Stimulated activated CD8-positive, alpha-beta memory T cell treated with anti-CD3 and anti-CD28 coated beads, Interleukin-7, amount 100 ng/mL, for 1 hour (primary cell): ENCODE data around the gene DTNBP1.

ENCODE experiments used
- DNase-seq, 2 donors: peaks; one replicate each; pipeline ENCODE4 v3.0.0-alpha.2; 2020; ENCODE audit warnings: low read depth in 2 of 2

DTNBP1 gene

GRCh38 chr6:15481390-15482291 lies 181.2 kb downstream of the DTNBP1 start:
- no peak for DNase-seq

GRCh38 chr6:15480525-15480924 lies 182.3 kb downstream of the DTNBP1 start:
- DNase-seq = no peak

- DNase-seq = no peak
Measured at GRCh38 chr6:15479761-15480160, 183.1 kb downstream of the DTNBP1 start.

GRCh38 chr6:15477746-15478145 lies 185.1 kb downstream of the DTNBP1 start:
- DNase-seq = no peak

- DNase-seq = no peak
Measured at GRCh38 chr6:15476631-15477380, 186.0 kb downstream of the DTNBP1 start.

GRCh38 chr6:15475872-15476271 lies 187.0 kb downstream of the DTNBP1 start:
- DNase-seq = no peak

- DNase-seq = no peak
Measured at GRCh38 chr6:15475261-15475660, 187.6 kb downstream of the DTNBP1 start.

GRCh38 chr6:15474196-15474595 lies 188.6 kb downstream of the DTNBP1 start:
- DNase-seq = no peak

- no peak for DNase-seq
Measured at GRCh38 chr6:15473741-15474161, 189.1 kb downstream of the DTNBP1 start.

- DNase-seq = no peak
Measured at GRCh38 chr6:15473174-15473573, 189.7 kb downstream of the DTNBP1 start.
